Prostate gland (tissue), 2 donors: ENCODE results near the gene TMEM131L.

Source experiments
- CTCF ChIP-seq, 4 experiments: fragments of 200-600 bp in 2 of 4; fragments of 450-650 bp in 2 of 4; sonication (generic) in 2 of 4; IDR thresholded peaks; 1 replicate in 3 of 4; 2 replicates in 1 of 4; pipeline ENCODE4 v1.5.1; 2016 to 2019; ENCODE audit warnings: antibody characterized with exemption in 4 of 4, mild to moderate bottlenecking in 2 of 4, moderate library complexity in 2 of 4
- POLR2A ChIP-seq: fragments of 450-650 bp; IDR thresholded peaks from one replicate; pipeline ENCODE4 v1.6.1; 2016; ENCODE audit warnings: antibody characterized with exemption, mild to moderate bottlenecking
- POLR2AphosphoS5 ChIP-seq: sonication (generic); formaldehyde crosslinking; IDR thresholded peaks from one replicate; pipeline ENCODE4 v1.6.1; 2017; ENCODE audit warnings: antibody characterized with exemption

DNA sequence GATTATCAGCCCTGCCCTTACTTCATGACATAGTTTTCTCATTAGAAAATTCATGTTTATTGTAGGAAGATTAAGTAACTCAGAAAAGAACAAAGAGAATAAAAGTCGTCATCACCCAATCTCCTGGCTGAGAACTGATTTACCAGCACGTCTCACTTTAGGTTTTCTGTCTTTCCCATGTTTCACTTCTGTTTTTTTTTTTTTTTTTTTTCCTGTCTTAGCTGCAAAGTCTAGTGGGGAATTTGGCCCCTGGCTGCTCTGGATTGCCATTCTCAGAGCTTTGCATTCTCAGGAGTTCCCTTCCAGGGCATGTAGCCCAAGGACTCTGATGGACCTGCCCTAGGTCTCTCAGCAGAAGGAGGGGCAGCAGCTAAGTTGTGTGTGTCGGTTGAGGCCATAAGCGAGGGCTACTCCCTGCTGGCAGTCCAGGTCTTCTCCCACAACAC, 57.8 kb downstream of the TMEM131L start:
- no peak for TF ChIP-seq CTCF (IDR thresholded peaks at IDR 0.05)
- TF ChIP-seq POLR2AphosphoS5, result no peak
- no peak for TF ChIP-seq POLR2A
